ENCODE measurements around the gene KCNE1.
"Not testable (repeated sequence)": the region's sequence is repeated elsewhere in the genome, so short reads cannot be mapped to it uniquely, and the experiment has no call there.

GRCh38 chr21:34447018-34447417 is 65.0 kb downstream of the KCNE1 start:
- TF ChIP-seq CTCF (IDR thresholded peaks at IDR 0.05); REST (IDR thresholded peaks at IDR 0.05; ENCODE audit: insufficient read depth in 1 of 2, low read depth in 2 of 2, low read length in 1 of 2); POLR2AphosphoS5 (IDR thresholded peaks at IDR 0.05; ENCODE audit: low read depth, low read length): not testable (repeated sequence)

Measured in Panc1 (cell line).